ENCODE data around the gene OR6S1.
A peak's percentile ranks its signal among the peaks of the same experiment; 100 is the strongest.
"Not testable (repeated sequence)": the region's sequence is repeated elsewhere in the genome, so short reads cannot be mapped to it uniquely, and the experiment has no call there.

OR6S1 gene

GRCh38 chr14:20630340-20631022 lies 11.0 kb downstream of the OR6S1 start:
- no peak for DNase-seq

- DNase-seq, result no peak
Observed at GRCh38 chr14:20628063-20628854, 13.2 kb downstream of the OR6S1 start.

- no peak for DNase-seq
Observed at GRCh38 chr14:20627346-20628027, 14.0 kb downstream of the OR6S1 start.

GRCh38 chr14:20626274-20626673 lies 15.2 kb downstream of the OR6S1 start:
- DNase-seq, result no peak

GRCh38 chr14:20624495-20625070 lies 16.9 kb downstream of the OR6S1 start:
- DNase-seq, result no peak

- no peak for DNase-seq
Observed at GRCh38 chr14:20623798-20624197, 17.7 kb downstream of the OR6S1 start.

GRCh38 chr14:20622816-20623291 lies 18.6 kb downstream of the OR6S1 start:
- DNase-seq, result no peak

GRCh38 chr14:20620798-20621478 lies 20.6 kb downstream of the OR6S1 start:
- DNase-seq, result no peak

GRCh38 chr14:20619688-20620087 lies 21.8 kb downstream of the OR6S1 start:
- DNase-seq, result not testable (repeated sequence)

- DNase-seq, result no peak
Observed at GRCh38 chr14:20618271-20618749, 23.2 kb downstream of the OR6S1 start.

- no peak for DNase-seq
Observed at GRCh38 chr14:20617138-20618003, 24.1 kb downstream of the OR6S1 start.

GRCh38 chr14:20615996-20616395 lies 25.5 kb downstream of the OR6S1 start:
- DNase-seq, result no peak

- no peak for DNase-seq
Observed at GRCh38 chr14:20614038-20614840, 27.3 kb downstream of the OR6S1 start.

GRCh38 chr14:20613094-20614037 lies 28.1 kb downstream of the OR6S1 start:
- DNase-seq, result peak; percentile 78 to 92

- no peak for DNase-seq
Observed at GRCh38 chr14:20612403-20612802, 29.1 kb downstream of the OR6S1 start.

GRCh38 chr14:20611277-20611676 lies 30.2 kb downstream of the OR6S1 start:
- DNase-seq, result no peak

- peak; percentile 48 to 85 for DNase-seq
Observed at GRCh38 chr14:20610002-20610765, 31.3 kb downstream of the OR6S1 start.

- DNase-seq, result peak; percentile 62 to 76
Observed at GRCh38 chr14:20609215-20610001, 32.1 kb downstream of the OR6S1 start.

All from NCI-H187 (cell line).